ENCODE results near the gene DTL. TPM values are rescaled to one million over a fixed set of nuclear protein-coding genes. Genes with fewer than 3 reads are reported as not detected.

DTL gene
- total RNA-seq = 6.1 and 7.8 TPM in 2 replicates

GRCh38 chr1:212035123-212035834 is at the start of gene DTL, which contains the start of gene INTS7:
Gene DTL, plus strand, starts transcription at chr1:212035748. Its CDS starts 143 bp downstream, at chr1:212035891.
Gene INTS7, minus strand, starts transcription at chr1:212035557. Its CDS starts 120 bp downstream, at chr1:212035437.

Other genes starting within 250 kb of the DTL start
- gene LPGAT1, start 205.0 kb upstream of the DTL start, total RNA-seq = 15.0 and 20.2 TPM in 2 replicates
- 13.6 and 16.7 TPM in 2 replicates for gene INTS7, start 191 bp upstream of the DTL start, total RNA-seq
- gene PPP2R5A, start 249.7 kb downstream of the DTL start, total RNA-seq = 29.4 and 34.0 TPM in 2 replicates